GM12878 (cell line): ENCODE results near the gene IGIP. TPM values are rescaled to one million over a fixed set of nuclear protein-coding genes. Genes with fewer than 3 reads are reported as not detected.
A peak's percentile ranks its signal among the peaks of the same experiment; 100 is the strongest.

Source experiments
- BMI1 ChIP-seq: fragments of 450-650 bp; IDR thresholded peaks from 2 replicates; pipeline ENCODE4 v1.6.1; 2016; ENCODE audit warnings: mild to moderate bottlenecking, moderate library complexity, borderline replicate concordance
- HCFC1 ChIP-seq: fragments of 150-350 bp; IDR thresholded peaks from 2 replicates; pipeline ENCODE4 v1.6.1; 2014; ENCODE audit warnings: low read length
- NFXL1 ChIP-seq: fragments of 450-650 bp; IDR thresholded peaks from 2 replicates; pipeline ENCODE4 v1.6.1; 2017; ENCODE audit warnings: antibody characterized with exemption, mild to moderate bottlenecking, borderline replicate concordance
- NFYA ChIP-seq: IDR thresholded peaks from 2 replicates; pipeline ENCODE4 v1.6.1; 2011; ENCODE audit warnings: low read depth, mild to moderate bottlenecking, low read length, improper control_type of control experiment, borderline replicate concordance
- POU2F2 ChIP-seq: IDR thresholded peaks from 3 replicates; pipeline ENCODE4 v1.6.1; 2011; ENCODE audit warnings: low read depth, mild to moderate bottlenecking, low read length, borderline replicate concordance
- SMAD1 ChIP-seq: fragments of 450-650 bp; IDR thresholded peaks from 2 replicates; pipeline ENCODE4 v1.6.1; 2018; ENCODE audit warnings: mild to moderate bottlenecking, low read depth; ENCODE audit not compliant: partially characterized antibody
- STAT3 ChIP-seq: IDR thresholded peaks from 2 replicates; pipeline ENCODE4 v1.6.1; 2011; ENCODE audit warnings: low read depth, low read length, improper control_type of control experiment
- ZNF274 ChIP-seq: IDR thresholded peaks from one replicate; pipeline ENCODE4 v1.8.0; 2011; ENCODE audit not compliant: insufficient read length, insufficient read depth
- polyA plus RNA-seq, 11 experiments: library from polyadenylated mRNA; depleted of rRNA in 4 of 11; unstranded in 6 of 11; stranded (reverse) in 5 of 11; fragments of >200 nt; fragmentation: Nextera tagmentation in 4 of 11; fragmentation: Illumina TruSeq in 1 of 11; extraction: Ambion mirVana in 4 of 11; extraction: Trizol in 1 of 11; gene quantifications; 1 replicate in 1 of 11; 2 replicates in 10 of 11; pipeline versions ENCODE4 v1.2.1 to v1.2.3, GENCODE V29; 2011 to 2016; ENCODE audit warnings: inconsistent platforms in 2 of 11, missing spikeins in 2 of 11, low read depth in 1 of 11
- total RNA-seq, 4 experiments: library from RNA; depleted of rRNA in 3 of 4; stranded (reverse); fragments of >200 nt in 3 of 4; fragmentation: Illumina TruSeq in 1 of 4; extraction: Trizol in 1 of 4; gene quantifications; 2 replicates each; pipeline versions ENCODE4 v1.2.1 to v1.2.3, GENCODE V29; 2013 to 2021
- TF ChIP-seq, protein P1 (sequence below): IDR thresholded peaks from 2 replicates; pipeline ENCODE4 v1.6.1; 2012; ENCODE audit warnings: mild to moderate bottlenecking, low read depth, low read length
- TF ChIP-seq, protein P2 (sequence below): fragments of 450-650 bp; IDR thresholded peaks from 2 replicates; pipeline ENCODE4 v1.6.1; 2017; ENCODE audit warnings: mild to moderate bottlenecking, moderate library complexity
- TF ChIP-seq, protein P3 (sequence below): IDR thresholded peaks from 2 replicates; pipeline ENCODE4 v1.6.1; 2011; ENCODE audit warnings: mild to moderate bottlenecking, low read depth, low read length, moderate library complexity; ENCODE audit not compliant: insufficient replicate concordance

Gene IGIP
- total and polyA plus RNA-seq, 10 of the 15 experiments (the other 5 are each of a cell fraction or from before 2014, with no cell fraction given): 0.58 to 3.3 (median 1.9) TPM

DNA sequence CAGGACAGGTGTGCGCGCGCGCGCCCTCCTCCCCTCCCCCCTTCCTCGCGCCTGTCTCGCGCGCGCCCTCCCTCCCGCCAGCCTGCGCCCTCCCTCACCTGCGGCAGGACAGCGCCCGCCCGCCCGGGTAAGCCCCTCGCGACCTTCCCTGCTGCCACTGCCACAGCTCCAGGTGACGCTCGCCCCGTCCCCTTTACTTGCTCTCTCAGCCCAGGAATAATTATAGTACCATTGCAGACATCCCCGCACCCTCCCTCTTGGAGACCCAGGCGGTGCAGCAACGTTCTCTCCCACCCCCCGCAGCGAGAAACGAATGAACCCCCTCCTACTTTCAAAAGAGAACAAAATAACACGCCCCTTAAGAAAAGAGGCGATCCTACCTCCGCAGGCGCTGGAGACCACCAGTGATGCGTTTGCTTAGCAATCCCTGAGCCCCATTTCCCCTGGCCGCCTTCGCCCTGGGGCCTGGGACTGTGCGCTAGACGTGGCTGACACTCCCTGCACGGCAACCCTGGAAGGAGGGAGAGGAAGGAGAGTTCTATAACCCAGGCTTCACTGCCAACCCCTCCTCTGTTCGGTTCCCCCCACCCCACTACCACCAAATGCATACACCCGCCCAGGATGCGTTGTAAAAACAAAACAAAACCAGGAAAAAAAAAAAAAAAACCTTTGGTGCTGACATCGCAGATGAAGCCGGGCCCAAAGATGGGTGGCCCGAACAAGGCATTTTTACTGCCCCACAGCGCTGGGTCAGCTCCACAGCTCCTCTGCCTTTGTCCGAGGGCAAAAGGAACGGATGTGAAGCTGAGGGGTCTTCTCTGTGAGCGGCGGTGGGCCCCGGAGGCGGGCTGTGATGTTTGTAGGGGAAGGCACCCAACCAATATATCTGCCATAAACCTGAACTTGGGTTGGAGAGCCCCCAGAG, 17.4 kb upstream of the IGIP start (continued):
- TF ChIP-seq, protein P1, sequence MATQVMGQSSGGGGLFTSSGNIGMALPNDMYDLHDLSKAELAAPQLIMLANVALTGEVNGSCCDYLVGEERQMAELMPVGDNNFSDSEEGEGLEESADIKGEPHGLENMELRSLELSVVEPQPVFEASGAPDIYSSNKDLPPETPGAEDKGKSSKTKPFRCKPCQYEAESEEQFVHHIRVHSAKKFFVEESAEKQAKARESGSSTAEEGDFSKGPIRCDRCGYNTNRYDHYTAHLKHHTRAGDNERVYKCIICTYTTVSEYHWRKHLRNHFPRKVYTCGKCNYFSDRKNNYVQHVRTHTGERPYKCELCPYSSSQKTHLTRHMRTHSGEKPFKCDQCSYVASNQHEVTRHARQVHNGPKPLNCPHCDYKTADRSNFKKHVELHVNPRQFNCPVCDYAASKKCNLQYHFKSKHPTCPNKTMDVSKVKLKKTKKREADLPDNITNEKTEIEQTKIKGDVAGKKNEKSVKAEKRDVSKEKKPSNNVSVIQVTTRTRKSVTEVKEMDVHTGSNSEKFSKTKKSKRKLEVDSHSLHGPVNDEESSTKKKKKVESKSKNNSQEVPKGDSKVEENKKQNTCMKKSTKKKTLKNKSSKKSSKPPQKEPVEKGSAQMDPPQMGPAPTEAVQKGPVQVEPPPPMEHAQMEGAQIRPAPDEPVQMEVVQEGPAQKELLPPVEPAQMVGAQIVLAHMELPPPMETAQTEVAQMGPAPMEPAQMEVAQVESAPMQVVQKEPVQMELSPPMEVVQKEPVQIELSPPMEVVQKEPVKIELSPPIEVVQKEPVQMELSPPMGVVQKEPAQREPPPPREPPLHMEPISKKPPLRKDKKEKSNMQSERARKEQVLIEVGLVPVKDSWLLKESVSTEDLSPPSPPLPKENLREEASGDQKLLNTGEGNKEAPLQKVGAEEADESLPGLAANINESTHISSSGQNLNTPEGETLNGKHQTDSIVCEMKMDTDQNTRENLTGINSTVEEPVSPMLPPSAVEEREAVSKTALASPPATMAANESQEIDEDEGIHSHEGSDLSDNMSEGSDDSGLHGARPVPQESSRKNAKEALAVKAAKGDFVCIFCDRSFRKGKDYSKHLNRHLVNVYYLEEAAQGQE: 0 out of 2 replicates have a peak, but pooled peaks have one; percentile 53
- TF ChIP-seq, protein P2, sequence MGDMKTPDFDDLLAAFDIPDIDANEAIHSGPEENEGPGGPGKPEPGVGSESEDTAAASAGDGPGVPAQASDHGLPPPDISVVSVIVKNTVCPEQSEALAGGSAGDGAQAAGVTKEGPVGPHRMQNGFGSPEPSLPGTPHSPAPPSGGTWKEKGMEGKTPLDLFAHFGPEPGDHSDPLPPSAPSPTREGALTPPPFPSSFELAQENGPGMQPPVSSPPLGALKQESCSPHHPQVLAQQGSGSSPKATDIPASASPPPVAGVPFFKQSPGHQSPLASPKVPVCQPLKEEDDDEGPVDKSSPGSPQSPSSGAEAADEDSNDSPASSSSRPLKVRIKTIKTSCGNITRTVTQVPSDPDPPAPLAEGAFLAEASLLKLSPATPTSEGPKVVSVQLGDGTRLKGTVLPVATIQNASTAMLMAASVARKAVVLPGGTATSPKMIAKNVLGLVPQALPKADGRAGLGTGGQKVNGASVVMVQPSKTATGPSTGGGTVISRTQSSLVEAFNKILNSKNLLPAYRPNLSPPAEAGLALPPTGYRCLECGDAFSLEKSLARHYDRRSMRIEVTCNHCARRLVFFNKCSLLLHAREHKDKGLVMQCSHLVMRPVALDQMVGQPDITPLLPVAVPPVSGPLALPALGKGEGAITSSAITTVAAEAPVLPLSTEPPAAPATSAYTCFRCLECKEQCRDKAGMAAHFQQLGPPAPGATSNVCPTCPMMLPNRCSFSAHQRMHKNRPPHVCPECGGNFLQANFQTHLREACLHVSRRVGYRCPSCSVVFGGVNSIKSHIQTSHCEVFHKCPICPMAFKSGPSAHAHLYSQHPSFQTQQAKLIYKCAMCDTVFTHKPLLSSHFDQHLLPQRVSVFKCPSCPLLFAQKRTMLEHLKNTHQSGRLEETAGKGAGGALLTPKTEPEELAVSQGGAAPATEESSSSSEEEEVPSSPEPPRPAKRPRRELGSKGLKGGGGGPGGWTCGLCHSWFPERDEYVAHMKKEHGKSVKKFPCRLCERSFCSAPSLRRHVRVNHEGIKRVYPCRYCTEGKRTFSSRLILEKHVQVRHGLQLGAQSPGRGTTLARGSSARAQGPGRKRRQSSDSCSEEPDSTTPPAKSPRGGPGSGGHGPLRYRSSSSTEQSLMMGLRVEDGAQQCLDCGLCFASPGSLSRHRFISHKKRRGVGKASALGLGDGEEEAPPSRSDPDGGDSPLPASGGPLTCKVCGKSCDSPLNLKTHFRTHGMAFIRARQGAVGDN: no peak
- TF ChIP-seq BMI1 (no peak), SMAD1 (no peak), STAT3 (no peak), NFXL1 (no peak), NFYA (no peak), POU2F2 (0 out of 3 replicates have a peak, but pooled peaks have one; percentile 4), ZNF274 (no peak), HCFC1 (no peak)
- TF ChIP-seq, protein P3, sequence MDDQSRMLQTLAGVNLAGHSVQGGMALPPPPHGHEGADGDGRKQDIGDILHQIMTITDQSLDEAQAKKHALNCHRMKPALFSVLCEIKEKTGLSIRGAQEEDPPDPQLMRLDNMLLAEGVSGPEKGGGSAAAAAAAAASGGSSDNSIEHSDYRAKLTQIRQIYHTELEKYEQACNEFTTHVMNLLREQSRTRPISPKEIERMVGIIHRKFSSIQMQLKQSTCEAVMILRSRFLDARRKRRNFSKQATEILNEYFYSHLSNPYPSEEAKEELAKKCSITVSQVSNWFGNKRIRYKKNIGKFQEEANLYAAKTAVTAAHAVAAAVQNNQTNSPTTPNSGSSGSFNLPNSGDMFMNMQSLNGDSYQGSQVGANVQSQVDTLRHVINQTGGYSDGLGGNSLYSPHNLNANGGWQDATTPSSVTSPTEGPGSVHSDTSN: no peak
